HG03439 (cell line): Measurements from ENCODE around the gene PTDSS2.
"Not testable (repeated sequence)": the region's sequence is repeated elsewhere in the genome, so short reads cannot be mapped to it uniquely, and the experiment has no call there.

Source experiments
- ATAC-seq: cut with Tn5 transposase; IDR thresholded peaks from one replicate; pipeline ENCODE4 v1.9.1; 2021; ENCODE audit warnings: mild to moderate bottlenecking, moderate library complexity; ENCODE audit not compliant: unreplicated experiment

The PTDSS2 gene

DNA sequence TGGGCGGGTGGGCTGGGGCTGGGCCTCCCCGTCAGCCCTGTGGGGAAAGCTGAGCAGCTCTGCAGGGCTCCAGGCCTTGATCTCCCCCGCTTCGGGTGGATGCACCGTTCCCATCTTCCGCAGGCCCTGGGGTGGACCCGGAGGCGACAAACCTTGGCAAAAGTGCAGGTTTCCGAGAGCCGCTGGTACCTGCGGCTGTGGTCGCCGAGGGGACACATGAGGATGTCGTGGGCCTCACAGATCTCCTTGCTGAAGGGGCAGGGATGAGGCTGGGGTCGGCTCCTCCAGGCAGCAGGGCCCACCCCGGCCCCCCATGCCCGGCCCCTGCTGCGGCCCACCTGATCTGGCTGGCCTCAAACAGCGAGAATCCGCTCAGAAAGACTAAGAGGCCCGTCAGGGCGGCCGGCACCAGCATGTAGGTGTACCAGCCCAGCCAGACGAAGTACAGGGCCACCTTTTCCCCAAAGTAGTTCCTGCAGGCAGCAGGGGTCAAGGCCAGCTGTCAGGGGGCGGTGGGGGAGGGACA lies 20.1 kb upstream of the PTDSS2 start:
- no peak for ATAC-seq

GRCh38 chr11:431921-432320 lies 18.2 kb upstream of the PTDSS2 start:
- no peak for ATAC-seq

DNA sequence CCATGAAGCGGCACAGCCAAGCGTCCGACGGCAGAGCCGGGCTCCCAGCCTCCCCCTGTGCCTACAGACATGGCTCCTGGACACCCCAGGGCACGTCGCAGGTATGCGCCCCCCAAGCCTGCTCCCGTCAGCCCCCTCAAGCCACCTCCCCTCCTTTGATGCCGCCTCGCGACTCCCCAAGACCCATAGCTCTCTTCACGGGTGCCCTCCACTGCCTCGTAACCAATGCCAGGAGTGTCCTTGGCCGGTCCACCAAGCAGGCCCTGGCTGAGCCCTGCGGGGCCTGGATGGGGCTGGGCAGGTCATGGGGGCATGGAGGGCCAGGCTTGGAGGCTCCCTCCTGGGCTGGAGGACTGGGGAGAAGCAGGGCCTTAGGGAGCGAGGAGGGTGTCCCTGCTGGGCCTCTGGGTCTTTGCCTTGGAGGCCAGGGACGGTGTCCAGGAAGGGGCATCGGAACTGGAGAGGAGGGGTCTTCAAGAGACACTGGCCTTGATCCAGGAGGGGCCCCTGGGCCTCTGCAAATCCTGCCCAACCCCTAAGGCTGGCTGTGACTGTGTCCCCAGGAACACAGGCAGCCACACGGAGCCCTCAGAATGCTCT lies 17.5 kb upstream of the PTDSS2 start:
- no peak for ATAC-seq

- no peak for ATAC-seq
These were observed 17.0 kb upstream of the PTDSS2 start for GRCh38 chr11:433111-433510.

DNA sequence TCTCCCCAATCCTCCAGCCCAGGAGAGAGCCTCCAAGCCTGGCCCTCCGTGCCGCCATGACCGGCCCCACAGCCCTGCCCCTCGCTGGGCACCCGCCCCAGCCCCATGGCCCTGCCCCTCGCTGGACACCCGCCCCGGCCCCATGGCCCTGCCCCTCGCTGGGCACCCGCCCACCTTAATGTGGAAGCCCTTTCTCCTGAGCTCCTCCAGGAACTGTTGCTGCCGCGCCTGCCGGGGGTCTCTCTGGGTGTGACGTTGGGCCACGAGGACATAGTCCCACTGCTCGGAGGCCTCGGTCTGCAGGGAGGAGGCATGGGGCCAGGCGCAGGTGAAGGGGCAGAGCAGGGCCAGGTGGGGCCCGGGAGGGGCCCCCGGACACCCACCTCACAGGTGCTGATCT lies 16.4 kb upstream of the PTDSS2 start:
- no peak for ATAC-seq

DNA sequence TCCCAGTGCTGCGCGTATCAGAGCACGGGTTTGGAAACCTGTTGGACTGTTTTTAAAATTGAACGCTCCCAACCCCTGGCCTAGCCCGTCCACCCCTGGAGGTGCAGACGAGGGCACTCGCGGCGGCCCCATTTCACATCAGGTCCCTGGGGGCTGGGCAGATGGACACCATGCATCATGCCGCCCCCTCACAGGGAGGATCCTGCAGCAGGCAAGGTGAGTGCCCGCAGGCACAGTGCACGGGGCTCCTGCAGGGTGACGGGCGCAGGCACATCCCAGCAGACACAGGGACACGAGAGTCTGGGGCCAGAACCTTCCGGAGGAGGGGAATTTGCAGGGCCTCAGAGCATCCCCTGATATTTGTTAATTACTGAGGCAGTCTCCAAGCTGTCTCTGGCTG lies 15.6 kb upstream of the PTDSS2 start:
- ATAC-seq: no peak

GRCh38 chr11:434999-435740 lies 14.9 kb upstream of the PTDSS2 start:
- not testable (repeated sequence) for ATAC-seq

DNA sequence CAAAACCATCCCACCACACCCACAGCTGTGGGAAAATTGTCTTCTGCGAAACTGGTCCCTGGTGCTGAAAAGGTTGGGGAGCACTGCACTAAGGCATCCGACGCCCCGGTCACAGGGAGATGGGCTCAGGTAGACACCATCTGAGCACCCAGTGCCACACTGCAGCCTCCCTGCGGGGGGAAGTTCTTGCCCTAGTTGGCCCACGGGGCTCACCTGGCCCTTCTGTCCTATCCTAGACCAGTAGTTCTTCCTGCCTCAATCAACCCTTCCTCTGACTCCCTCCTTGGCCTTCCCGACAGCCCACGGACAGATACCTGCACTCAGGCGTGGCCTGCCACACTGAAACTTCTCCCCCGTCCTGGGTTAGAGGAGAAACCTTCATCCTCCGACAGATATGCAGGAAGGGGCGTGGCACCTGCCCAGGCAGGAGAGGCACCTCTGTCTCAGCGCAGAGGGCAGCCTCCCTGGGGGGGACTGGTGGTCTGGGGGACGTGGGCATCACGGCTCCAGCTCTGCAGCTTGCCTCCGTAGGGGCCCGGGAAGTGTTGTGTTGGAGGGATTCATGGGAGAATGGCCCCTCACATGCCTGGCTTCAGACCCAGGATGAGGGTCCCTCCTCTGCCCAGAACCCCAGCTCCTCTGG lies 12.7 kb upstream of the PTDSS2 start:
- no peak for ATAC-seq

- ATAC-seq: no peak
These were observed 11.8 kb upstream of the PTDSS2 start for GRCh38 chr11:438101-438844.

DNA sequence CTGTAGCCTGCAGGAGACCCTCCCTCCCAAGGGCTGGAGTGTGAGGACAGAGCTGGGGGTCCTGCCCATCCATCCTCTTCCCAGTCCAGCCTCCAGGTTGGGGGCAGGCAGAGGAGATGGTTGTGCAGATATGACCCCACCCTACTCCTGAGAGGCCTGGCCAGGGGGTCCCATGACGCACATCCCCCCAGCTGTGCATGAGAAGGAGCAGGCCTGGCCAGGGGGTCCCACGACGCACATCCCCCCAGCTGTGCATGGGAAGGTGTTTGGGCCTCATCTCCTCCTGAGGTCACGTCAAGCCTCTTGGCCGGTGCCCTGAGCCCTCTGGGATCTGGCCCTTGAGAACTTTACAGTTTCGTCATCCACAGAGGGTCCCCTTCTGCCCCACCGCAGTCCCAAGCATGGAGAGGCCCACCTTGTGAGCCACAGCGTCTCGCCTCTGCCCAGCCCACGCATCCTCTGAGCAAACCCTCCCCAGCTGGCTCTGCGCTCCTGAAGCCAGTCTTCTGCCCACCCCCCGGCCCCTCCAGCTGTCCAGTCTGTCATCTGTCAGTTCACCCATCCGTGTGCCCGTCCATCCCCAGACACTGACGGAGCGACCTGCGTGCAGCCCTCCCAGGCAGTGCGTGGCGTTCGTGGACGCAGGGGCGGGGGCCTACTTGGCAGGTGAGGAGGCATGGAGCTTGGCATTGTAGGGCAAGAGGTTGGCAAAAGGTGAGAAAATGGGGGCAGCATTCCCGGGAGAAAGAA lies 10.6 kb upstream of the PTDSS2 start:
- no peak for ATAC-seq

DNA sequence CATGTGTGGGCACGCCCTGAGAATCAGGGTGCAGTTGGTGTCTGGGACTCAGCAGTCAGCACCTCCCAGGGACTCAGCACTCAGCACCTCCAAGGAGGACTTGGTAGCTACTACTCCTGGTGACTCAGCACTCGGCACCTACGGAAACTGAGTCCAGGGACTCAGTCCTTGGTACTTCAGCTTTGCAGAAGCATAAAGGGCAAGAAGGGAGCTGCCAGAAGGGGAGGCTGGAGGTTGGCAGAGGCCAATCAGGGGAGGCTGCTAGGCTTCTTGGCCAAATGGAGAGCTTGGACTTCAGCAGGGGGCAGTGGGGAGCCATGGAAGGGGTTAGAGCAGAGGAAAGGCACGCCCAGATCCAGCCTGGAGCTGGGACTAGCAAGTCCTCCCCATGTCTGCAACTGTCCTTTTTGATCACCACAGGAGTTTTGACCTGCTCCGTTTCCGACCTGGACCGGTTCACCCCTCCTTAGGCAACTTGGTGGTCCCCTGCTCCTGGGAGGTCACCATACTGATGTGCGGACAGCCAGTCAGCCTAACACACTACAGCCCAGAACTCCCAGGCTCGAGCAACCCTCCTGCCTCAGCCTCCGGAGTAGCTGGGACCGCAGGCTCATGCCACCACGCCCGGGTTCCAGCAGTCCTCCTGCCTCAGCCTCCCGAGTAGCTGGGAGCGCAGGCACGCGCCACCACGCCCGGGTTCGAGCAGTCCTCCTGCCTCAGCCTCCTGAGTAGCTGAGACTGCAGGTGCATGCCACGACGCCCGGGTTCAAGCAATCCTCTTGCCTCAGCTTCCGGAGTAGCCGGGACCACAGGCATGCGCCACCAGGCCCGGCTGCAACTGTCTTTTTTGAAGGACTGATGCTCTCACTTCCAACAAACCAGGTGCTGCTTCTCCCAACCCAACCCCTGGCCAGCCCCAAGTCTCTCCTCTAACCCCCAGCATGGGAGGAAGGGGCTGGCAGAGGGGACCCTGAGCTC lies 9.7 kb upstream of the PTDSS2 start:
- no peak for ATAC-seq

- no peak for ATAC-seq
These were observed 9.0 kb upstream of the PTDSS2 start for GRCh38 chr11:441043-441417.

GRCh38 chr11:441418-442274 lies 8.4 kb upstream of the PTDSS2 start, which contains the start of gene ANO9:
ANO9 (minus strand) TSS chr11:442011; CDS start chr11:441926, 85 bp downstream.
- no peak for ATAC-seq

- no peak for ATAC-seq
These were observed 7.4 kb upstream of the PTDSS2 start for GRCh38 chr11:442611-443081.

DNA sequence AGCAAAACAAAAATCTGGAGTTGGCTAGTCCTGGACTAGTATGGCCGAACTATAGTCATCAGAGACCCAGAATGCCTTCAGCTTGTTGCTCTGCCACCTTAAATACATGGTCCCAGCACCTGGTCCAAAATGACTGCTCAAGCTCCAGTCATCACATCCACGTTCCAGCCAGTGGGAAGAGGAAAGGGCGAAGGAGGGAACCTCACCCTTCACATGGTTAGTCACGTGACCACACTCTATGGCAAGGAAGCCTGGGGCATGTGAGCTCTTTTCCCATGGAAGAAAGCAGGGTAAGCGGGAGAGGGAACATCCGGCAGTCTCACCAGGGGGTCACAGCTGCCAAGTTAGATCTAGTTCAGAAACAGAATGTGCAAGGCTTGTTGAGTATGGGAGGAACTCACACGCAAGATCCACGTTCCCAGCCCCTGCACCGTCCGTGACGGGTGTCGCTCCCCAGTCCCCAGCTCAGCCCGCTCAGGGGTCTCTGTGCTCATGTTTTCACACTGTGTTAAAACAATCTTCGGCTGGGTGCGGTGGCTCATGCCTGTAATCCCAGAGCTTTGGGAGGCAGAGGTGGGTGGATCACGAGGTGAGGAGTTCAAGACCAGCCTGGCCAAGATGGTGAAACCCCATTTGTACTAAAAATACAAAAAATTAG lies 6.4 kb upstream of the PTDSS2 start:
- ATAC-seq: no peak

DNA sequence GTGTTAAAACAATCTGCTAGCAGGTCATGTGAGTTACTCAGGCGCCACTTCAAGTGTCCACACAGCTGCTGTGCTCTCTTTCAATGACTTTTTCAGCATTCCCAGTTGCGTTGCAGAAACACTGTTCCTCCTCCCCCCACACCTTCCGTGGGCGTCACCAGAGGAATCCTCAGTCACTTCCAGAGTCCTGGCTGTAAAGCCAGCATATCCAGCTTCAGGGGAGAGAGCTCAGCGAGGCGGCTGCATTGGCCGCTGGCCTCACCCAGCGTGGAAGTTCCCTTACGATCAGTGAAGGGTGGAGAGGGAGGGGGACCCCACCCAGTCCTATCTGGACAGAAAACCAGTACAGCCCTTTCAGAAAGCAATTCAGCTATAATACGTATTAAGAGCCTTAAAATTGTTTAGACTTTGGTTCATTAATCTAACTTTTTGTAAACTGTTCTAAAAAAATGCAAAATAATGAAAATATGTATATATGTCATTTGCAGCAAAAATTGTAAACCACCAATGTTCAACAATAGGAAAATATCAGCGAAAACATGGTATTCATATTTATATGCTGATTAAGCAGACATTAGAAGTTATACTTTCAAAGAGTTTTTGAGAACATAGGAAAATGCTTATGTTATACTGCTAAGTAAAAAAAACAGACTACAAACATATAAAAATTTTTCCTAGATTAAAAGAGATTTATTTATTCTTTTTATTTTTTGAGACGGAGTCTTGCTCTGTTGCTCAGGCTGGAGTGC lies 5.5 kb upstream of the PTDSS2 start:
- no peak for ATAC-seq
